ENCODE data around the gene GTF3C4.

The GTF3C4 gene

GRCh38 chr9:132730054-132731033, 60.1 kb downstream of the GTF3C4 start:
- no peak overlapping the region for H3K4me3 ChIP-seq (ENCODE audit: low read depth, low read length)
- TF ChIP-seq, protein P1, sequence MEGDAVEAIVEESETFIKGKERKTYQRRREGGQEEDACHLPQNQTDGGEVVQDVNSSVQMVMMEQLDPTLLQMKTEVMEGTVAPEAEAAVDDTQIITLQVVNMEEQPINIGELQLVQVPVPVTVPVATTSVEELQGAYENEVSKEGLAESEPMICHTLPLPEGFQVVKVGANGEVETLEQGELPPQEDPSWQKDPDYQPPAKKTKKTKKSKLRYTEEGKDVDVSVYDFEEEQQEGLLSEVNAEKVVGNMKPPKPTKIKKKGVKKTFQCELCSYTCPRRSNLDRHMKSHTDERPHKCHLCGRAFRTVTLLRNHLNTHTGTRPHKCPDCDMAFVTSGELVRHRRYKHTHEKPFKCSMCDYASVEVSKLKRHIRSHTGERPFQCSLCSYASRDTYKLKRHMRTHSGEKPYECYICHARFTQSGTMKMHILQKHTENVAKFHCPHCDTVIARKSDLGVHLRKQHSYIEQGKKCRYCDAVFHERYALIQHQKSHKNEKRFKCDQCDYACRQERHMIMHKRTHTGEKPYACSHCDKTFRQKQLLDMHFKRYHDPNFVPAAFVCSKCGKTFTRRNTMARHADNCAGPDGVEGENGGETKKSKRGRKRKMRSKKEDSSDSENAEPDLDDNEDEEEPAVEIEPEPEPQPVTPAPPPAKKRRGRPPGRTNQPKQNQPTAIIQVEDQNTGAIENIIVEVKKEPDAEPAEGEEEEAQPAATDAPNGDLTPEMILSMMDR (IDR thresholded peaks at IDR 0.05; ENCODE audit: low read depth, low read length), result no peak
- no peaks in the 10 kb centered on the region for H3K9me3 ChIP-seq (ENCODE audit: severe bottlenecking)
- no peak for DNase-seq
- H3K27ac ChIP-seq, result no peak overlapping the region
- no peaks in the 10 kb centered on the region for H3K27me3 ChIP-seq (ENCODE audit: insufficient read depth, low read depth, severe bottlenecking)
- H3K36me3 ChIP-seq, result no peaks in the 10 kb centered on the region

DNA sequence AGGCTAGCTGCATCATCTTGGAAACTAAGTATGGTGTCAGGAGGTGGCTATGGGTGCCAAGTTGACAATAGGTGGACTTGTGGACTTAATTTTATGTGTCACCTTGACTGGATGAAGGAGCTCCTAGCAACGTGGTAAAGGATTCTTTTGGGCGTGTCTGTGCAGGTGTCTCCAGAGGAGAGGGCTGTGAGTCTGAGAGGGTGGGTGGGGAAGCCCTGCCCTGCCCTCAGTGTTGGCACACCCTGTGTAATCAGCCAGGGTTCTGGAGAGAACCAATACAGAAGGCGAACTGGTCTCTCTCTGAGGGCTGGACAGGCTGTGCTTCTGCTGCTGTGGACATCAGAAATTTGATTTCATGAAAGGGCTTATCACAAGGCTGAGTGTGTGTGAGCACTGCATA, 61.0 kb downstream of the GTF3C4 start:
- TF ChIP-seq, protein P1 (IDR thresholded peaks at IDR 0.05; ENCODE audit: low read depth, low read length), result no peak
- H3K27ac ChIP-seq, result no peak overlapping the region
- no peaks in the 10 kb centered on the region for H3K27me3 ChIP-seq (ENCODE audit: insufficient read depth, low read depth, severe bottlenecking)
- no peak overlapping the region for H3K4me3 ChIP-seq (ENCODE audit: low read depth, low read length)
- no peak for DNase-seq
- H3K9me3 ChIP-seq (ENCODE audit: severe bottlenecking), result no peaks in the 10 kb centered on the region
- H3K36me3 ChIP-seq, result no peaks in the 10 kb centered on the region

DNA sequence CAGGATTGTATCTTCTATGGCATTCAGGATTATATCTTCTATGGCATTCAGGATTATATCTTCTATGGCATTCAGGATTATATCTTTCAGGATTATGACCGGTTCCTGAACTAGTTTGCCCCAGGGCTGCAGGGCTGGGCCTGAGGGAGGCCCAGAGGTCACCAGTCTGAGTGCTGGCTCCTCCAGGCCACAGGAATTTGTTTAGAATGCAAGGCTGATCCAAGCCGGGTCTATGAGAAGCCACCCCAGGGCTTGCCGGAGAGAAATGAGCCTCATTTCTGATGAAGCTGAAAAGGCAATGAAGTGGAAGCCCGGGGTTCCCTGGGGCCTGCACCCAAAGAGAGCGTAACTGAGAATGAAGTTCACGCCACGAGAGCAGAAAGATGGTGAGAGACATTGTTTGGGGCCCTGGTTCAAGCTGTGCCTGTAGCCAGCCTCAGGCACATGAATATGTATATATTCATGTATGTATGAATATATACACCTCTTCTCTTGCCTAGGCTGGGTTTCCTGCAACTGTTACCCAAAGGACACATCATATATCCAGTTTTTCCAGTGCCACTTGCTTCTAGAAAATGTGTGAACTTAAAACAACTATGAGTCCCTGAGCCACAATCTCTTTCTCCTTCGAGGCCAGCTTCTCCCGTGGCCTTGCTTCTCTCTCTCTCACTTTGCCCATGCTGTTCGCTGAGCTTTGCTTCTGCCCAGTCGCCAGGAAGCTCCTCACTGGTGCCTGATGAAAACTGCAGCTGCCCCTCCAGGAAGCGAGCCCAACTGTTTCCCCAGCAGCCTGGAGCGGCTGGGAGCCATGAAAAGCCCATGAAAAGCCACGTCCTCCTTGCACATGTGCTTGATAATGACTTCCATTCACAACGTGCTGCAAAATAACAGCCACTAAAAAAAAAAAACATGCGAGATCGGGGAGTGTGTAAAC, 62.3 kb downstream of the GTF3C4 start:
- no peaks in the 10 kb centered on the region for H3K9me3 ChIP-seq (ENCODE audit: severe bottlenecking)
- no peak overlapping the region for H3K4me3 ChIP-seq (ENCODE audit: low read depth, low read length)
- H3K27ac ChIP-seq, result no peak overlapping the region
- H3K36me3 ChIP-seq, result no peaks in the 10 kb centered on the region
- DNase-seq, result no peak
- TF ChIP-seq, protein P1 (IDR thresholded peaks at IDR 0.05; ENCODE audit: low read depth, low read length), result no peak
- no peaks in the 10 kb centered on the region for H3K27me3 ChIP-seq (ENCODE audit: insufficient read depth, low read depth, severe bottlenecking)

- DNase-seq, result no peak
- TF ChIP-seq, protein P1 (IDR thresholded peaks at IDR 0.05; ENCODE audit: low read depth, low read length), result no peak
- Histone ChIP-seq H3K9me3 (ENCODE audit: severe bottlenecking) (no peaks in the 10 kb centered on the region), H3K27me3 (ENCODE audit: insufficient read depth, low read depth, severe bottlenecking) (no peaks in the 10 kb centered on the region), H3K36me3 (no peaks in the 10 kb centered on the region), H3K4me3 (ENCODE audit: low read depth, low read length) (no peak overlapping the region), H3K27ac (no peak overlapping the region)
These were observed 63.1 kb downstream of the GTF3C4 start for GRCh38 chr9:132733260-132733815.

DNA sequence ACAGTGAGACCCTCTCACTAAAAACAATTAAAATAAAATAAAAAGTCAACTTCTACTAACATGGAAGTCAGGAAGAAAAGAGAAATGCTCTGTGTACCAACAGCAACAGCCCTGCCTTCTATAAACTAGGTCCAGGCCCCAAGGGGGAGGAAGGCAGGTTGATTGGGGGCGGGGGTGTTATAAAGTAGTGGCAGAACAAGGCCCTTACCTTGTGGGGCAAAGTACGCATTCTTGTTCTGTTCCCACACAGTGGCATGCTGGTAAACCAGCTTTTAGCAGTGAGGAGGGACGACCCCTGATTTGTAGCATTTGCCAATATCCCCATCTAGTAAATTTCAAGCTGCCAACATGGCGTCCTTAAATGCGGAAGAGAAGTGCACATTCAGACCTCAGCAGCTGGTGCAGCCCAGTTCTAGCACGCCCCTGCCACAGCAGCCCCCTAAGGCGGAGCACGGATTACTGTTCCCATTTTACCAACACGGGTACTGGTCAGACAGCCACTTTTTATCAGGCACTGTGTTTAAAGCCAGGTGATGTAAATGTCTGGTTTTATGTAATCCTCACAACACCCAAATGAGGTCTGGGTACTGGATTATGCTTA, 69.5 kb downstream of the GTF3C4 start:
- H3K4me3 ChIP-seq (ENCODE audit: low read depth, low read length), result no peak overlapping the region
- no peaks in the 10 kb centered on the region for H3K9me3 ChIP-seq (ENCODE audit: severe bottlenecking)
- no peak for DNase-seq
- H3K36me3 ChIP-seq, result no peaks in the 10 kb centered on the region
- no peak overlapping the region for H3K27ac ChIP-seq
- no peaks in the 10 kb centered on the region for H3K27me3 ChIP-seq (ENCODE audit: insufficient read depth, low read depth, severe bottlenecking)
- TF ChIP-seq, protein P1 (IDR thresholded peaks at IDR 0.05; ENCODE audit: low read depth, low read length), result no peak

All from WERI-Rb-1 (cell line).